ENCODE results near the gene PRPF40B. TPM values are rescaled to one million over a fixed set of nuclear protein-coding genes. Genes with fewer than 3 reads are reported as not detected.
"Not testable (repeated sequence)": the region's sequence is repeated elsewhere in the genome, so short reads cannot be mapped to it uniquely, and the experiment has no call there.

PRPF40B gene
- total RNA-seq, 1 donor from 2014 or later, result 16.1 TPM

DNA sequence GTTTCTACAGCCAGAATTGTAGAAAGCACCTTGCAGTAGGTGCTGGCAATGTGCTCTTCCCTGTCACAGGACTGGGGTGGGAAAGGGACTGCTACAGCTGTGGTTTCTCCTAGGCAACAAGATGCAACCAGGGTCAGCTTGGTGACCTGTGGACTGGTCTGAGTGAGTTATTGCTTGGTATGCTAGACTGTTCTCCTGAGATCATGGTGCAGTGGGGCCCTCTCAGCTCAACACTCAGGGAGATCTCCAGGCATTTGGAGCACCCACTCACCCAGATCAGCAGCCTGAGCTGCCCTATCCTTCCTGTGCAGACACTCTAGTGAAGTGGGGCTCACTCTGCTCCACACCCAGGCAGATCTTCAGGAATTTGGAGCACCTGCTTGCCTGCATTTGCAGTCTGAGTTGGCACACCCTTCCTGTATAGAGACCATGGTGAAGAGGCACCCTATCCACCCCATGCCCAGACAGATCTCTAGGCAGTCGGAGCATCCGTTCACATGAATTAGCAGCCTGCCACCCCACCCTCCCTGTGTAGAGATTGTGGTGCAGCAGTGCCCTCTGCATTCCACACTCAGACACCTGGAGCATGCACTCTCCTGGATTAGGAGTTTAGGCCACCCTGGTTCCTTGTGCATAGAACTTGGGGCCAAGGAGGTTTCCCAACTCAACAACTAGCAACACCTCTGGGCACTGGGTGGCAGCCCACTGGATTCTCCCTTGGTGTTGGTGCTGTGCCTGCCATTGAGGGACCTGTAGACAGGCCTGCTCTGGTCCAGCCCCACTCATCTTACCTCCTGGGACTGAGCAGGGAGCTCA is 14.1 kb upstream of the PRPF40B start:
- peak; percentile 47 for ATAC-seq

DNA sequence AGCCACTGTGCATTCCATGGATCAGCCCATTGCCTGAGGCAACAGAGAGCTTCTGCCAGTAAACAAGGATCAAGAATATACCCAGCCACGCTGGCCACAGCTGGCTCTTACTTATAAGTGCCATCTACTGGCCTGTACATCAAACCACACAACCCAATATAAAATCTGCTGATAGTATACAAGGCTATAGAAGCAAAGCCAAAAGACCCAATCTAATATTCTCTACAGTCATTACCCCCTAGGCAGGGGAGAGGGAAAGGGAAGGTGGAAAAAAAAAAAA is 13.5 kb upstream of the PRPF40B start:
- peak; percentile 48 for ATAC-seq

DNA sequence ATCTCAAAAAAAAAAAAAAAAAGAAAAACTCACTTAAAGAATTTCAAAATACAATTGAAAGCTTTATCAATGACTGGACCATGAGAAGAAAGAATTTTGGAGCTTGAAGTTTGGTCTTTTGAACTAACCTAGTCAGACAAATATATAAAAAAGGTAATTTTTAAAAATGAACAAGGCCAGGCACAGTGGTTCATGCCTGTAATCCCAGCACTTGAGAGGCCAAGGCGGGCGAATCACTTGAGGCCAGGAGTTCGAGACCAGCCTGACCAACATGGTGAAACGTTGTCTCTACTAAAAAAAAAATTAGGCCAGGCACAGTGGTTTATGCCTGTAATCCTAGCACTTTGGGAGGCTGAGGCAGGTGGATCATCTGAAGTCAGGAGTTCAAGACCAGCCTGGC is 12.6 kb upstream of the PRPF40B start:
- ATAC-seq, result not testable (repeated sequence)

DNA sequence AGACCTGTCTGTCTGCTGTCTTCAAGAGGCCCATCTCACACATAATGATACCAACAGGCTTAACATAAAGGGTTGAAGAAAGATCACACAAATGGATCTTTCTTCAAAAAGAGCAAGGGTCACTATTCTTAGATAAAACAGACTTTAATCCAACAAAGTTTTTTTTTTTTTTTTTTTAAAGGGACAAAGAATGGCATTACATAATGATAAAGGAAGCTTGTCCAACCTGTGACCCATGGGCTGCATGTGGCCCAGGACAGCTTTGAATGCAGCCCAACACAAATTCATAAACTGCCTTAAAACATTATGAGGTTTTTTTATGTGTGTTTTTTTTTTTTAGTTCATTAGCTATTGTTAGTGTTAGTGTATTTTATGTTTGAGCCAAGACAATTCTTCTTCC is 11.2 kb upstream of the PRPF40B start:
- no peak for ATAC-seq

DNA sequence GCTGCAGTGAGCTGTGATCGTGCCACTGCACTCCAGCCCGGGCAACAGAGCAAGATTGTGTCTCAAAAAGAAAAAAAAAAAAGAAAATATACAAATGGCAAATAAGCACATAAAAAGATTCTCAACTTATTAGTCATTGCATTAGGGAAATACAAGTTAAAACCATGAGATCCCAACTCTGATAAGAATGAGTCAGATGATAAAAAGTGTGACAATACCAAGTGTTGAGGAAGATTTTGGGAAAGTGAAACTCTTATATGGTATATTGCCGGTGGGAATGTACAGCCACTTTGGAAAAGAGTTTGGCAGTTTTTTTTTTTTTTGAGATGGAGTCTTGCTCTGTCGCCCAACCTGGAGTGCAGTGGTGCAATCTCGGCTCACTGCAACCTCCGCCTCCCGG is 7.6 kb upstream of the PRPF40B start:
- ATAC-seq, result no peak

DNA sequence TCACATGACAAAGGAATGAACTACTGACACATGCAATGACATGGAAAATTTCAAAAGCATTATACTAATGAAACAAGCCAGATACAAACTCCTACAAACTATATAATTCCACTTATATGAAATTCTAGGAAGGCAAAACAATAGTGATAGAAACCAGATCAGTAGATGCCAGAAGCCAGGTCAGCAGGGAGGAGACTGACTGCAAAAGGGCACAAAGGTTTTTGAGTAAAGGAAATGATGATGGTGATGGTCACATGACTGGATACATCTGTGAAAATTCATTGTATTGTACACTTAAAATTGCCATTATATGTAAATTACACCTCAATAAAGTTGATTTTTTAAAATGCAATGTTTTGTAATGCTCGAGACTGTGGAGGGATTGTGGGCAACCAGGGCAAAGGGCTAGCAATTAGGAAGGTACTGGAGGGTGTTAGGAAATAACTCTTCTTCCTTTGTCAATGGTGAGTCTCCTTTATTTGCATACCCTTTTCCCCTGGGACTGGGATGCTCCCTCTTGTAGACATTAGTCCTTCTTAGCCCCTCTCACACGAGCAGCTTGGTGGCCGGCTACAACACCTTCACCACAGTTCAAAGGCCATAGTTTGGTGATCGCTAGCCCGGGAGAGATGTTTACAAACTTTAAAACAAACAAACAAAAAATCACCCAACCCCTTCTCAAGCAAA is 6.7 kb upstream of the PRPF40B start:
- ATAC-seq, result no peak

DNA sequence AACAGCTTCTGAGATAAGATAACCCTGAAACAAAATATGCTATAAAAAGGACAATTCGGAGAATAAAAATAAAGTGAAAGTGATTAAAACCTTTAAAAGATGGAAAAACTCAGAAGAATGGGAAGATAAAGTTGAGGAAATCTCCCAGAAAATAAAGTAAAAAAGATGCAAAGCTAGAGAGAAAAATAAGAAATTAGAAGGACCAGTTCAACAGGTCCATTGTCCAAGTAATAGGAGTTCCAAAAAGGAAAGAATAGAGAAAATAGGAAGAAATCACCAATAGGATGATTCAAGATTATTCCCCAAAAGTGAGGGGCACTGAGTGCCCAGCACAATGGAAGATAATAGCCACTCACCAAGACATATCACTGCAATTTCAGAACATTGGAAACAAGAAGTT is 4.8 kb upstream of the PRPF40B start:
- ATAC-seq, result no peak

DNA sequence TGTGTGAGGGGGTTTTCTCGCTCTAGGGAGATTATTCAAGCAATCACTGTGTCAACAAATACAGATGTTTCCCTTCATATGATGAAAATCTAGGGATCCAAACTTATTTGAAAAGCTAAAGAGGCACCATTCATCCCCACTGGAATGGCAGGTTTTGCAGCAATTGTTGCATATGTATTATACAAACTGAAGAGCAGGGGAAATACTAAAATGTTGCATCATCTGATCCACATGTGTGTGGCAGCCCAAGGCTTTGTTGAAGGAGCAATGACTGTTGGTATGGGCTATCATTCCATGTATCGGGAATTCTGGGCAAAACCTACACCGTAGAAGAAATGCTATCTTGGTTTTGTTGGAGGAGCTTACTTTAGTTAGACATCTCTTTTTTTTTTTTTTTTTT is 4.1 kb upstream of the PRPF40B start:
- ATAC-seq, result no peak

DNA sequence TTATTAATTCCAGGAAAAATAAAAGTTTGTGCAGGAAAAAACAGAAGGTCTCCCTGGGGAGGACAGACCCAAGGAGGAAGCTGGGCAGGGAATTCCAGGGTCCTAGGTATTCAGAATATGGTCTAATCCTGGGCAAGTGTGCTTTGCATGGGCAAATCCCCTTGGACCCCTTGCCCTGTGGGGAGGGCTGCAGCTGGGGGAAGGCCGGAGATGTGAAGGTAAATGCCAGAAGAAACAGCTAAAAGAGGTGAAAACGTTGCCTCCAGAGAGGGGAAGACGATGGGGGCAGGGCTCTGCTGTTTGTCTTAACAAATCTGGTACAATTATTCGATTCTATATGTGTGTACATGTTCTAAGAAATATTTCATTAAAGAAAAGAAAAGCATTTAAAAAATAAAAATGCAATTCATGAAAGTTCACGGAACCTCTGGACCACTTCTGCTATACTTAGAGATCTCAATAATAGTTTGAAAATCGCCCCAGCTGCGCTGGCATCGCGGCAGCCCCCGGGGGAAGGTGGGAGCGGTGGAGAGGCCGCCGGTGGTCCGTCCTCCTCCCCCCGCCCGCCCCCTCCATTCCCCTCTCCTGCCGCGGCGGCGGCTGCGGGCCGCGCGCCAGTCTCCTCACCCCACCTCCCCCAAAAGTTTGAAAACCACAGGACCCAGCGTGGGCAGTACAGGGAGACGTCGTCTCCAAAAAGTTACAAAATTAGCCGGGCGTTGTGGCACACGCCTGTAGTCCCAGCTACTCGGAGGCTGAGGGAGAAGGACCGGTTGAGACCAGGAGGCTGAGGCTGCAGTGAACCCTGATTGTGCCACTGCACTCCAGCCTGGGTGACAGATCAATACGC is 1.5 kb upstream of the PRPF40B start:
- no peak for ATAC-seq

DNA sequence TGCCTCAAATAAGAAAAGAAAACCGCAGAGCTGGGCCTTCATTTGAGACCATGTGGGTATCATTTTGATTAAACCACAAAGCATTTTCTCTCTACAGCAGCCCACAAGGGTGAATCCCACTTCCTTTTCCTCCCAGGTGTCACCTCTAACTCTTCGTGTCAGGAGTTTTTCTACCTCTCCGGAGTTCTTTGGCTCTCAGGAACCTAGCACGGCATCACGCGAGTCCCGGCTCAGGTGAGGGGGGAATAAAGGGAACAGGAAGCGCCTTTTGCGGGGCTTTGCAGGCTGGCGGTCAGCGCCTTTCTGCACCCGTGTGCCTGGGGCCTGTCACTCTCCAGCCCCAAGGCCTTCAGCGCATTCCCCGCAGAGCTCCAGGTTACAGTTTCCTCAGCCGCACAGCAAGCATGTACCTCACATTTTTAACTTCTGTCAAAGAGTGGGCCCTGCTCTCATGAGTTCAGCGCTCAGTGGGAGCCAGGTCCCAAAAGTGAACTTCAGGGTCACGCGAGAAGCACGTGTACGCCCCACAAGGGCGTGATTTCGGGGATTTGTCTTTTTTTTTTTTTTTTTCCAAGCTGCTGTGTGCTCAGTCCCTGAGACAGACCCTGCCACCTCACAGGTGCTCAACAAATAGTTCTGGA is 740 bp upstream of the PRPF40B start:
- ATAC-seq, result peak; percentile 30

DNA sequence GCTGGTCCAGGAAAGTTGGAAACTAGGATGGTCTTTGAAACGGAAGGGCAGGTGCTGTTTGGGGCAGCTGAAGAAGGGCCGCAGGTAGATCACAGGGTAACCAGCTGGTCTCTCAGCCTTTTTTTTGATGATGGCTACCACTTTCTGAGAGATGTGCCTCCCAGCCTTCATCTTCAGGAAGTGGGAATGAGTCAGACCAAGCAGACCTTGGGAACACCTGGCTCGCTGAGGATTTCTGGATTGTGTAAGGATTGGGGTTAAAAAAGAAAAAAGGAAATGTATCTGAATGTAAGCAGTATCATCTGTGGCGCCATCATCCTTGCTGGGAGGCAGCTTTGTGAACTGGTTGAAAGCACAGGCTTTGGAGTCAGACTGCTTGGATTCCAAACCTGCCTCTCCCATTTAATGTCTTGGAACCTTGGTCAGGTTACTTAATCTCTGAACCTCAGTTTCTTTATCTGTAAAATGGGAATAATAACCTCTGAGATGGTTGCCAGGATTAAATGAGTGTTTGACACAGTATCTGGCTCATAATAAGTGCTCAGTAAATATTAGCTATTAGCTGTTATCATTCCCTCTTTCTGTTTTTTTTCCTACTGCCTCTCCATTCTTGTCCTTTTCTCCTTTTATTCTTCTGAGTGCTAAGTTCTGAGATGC is 1.7 kb downstream of the PRPF40B start:
- peak; percentile 4 for ATAC-seq

DNA sequence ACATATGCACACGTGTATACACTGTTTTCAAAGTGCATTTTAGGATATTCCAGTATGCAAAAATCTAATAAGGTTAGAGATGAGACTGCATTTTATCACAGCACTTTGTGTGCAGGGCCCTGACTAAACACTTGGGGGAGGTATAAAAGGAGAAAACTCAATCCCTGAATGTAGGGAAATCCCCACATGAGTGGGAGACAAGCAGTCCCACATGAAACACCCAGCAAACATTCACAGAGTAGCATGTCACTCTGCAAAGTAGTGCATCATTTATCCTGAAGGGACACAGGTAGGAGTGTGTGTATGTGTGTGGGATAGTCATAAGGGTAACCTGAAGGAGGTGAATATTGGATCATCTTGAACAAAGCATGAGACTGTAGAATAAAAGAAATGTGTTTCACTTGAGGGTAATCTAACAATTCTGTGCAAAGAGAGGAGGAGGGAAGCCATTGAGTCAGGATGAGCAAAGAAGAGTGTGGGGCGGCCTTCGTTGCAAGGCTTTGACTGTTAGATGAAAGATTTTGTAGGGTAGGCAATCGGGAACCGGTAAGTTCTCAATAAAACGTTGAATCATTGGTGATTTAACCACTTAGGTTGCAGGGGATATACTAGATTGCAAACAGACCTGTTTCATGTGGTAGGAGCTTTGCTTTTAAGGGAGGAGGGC is 2.9 kb downstream of the PRPF40B start:
- no peak for ATAC-seq

DNA sequence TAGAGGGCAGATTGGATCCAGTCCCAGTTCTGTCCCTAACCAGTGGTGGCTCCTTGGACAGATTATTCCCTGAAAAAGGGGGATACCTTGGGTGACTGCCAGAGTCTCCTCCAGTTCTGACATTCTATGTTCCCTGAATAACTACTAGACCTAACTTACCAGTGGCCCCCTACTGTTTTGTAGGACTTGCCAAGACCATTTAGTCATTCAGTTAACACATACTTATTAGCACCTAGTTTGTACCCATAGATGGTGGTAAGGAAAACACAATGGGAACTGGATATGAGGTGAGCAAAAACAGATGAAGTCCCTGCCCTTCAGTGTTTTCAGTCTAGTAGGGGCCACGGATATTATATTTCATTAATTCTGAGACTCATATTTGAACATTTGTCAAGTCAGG is 3.5 kb downstream of the PRPF40B start:
- no peak for ATAC-seq

DNA sequence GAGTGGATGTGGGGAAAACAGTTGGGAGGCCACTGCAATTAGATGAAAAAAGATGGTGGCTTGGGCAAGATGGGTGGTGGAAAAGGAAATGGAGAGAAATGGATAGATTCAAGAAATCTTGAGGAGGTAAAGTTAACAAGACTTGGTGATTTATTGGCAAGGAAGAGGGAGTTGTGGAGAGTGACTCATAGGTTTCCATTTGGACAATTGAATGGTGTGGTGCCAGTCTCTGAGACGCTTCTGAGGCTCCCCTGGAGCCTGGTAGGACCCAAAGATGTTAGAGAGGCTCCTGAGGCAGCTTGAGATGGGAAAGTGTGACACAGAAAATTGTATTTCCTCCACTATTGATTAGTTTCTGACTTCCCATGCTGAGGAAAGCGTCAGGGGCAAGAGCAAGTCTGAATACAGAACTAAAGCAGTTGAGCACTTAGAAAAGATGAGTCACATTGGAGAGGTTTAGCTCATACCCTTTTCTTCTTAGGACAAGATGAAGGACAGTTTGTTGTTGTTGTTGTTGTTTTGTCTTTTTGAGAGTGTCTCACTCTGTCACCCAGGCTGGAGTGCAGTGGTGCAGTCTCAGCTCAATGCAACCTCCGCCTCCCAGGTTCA is 4.5 kb downstream of the PRPF40B start:
- no peak for ATAC-seq

DNA sequence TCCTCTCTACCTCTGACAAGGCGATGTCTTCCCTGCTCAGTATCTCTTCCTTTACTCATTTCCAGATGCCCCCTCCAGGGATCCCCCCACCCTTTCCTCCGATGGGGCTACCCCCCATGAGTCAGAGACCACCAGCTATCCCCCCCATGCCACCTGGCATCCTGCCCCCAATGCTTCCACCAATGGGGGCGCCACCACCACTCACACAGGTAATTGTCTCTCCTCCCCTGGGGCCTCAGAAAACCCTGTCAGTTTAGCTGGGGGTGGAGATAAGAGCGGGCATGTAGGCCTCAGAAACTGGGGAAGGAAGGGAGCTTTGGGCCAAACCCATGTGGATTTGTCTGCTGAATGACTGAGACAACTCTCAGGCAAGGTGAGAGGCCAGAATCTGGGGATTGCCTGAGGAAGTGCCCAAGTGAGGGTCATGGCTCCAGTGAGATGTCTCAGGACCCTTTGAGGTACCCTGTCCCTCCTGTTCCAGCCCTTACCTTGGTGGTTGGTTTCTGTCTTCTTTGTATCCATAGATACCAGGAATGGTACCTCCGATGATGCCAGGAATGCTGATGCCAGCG is 8.1 kb downstream of the PRPF40B start:
- no peak for ATAC-seq

DNA sequence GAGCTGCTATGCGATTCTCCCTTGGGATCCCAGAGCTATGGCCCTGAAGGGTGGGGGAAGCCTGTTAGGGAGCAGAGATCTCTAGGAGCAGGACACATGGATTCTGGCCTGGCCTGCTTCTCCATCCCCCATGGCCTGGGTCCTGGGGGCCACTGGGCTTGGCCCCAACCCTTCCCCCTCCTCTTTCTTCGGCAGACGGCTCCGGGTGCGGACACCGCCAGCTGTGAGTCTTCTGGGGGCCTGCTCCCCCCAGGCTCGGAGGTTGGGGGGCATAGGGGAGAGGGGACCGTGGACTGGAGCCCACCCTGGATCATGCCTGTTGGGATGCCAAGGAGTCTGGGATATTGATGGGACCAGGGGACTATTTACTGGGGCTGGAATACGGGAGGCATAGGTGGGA is 9.0 kb downstream of the PRPF40B start:
- no peak for ATAC-seq

DNA sequence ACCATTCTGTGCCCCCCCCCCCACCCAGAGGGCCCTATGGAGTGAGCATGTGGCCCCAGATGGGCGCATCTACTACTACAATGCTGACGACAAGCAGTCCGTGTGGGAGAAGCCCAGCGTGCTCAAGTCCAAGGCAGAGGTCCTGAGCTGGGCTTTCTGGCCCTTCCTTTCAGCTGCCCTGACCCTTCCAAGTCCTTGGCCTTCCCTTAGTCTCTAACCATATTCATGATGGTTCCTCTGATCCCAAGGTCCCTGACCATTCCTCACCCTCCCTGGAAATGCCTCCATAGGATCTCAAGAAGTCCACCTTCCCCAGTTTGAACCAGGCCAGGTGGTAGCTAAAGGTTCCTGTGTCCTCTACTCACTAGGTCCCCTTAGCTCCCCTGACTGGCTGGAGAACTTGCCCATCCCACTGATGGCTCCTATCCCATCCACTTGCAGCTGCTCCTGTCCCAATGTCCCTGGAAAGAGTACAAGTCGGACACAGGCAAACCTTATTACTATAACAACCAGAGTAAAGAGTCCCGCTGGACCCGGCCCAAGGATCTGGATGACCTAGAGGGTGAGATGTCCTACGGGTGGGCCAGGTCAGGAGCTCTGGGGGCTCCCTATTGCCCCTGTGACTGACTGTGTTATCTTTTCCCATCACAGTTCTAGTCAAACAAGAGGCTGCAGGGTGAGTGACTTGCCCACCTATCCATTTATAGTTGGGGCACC is 9.8 kb downstream of the PRPF40B start:
- no peak for ATAC-seq

DNA sequence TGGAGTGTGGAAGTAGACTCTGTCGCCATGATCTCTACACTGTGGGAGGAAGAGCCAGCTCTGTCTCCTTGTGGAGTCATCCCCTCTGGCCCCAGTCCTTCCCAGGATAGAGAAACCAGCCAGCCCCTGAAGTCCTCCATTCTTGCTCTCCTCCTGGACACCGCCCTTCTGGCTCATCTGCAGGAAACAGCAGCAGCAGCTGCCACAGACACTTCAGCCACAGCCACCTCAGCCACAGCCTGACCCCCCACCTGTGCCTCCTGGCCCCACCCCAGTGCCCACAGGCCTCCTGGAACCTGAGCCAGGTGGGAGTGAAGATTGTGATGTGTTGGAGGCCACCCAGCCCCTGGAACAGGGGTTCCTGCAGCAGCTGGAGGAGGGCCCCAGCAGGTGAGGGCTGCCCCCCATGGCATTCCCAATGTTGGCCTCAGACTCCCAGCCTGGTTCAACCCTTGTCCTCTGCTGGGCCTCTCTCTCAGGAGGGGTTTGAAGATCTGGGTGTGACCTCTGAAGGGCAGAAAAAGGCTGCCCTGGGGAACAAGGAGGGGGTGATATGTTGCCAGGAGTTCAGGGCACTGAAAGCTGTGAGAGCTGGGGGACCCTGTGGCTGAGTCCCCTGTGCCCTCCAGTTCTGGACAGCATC is 10.5 kb downstream of the PRPF40B start:
- ATAC-seq, result no peak

DNA sequence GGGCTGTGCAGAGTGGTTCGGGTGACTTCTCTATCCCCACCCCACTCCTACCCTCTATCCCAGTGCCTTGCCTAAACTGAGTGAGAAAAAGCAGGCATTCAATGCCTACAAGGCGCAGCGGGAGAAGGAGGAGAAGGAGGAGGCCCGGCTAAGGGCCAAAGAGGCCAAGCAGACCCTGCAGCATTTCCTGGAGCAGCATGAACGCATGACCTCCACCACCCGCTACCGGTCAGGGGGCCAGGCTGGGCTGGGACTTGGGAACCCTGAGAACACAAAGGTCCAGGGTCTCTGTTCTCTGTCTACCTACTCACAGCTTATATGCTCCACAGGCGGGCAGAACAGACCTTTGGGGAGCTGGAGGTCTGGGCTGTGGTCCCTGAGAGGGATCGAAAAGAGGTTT is 11.7 kb downstream of the PRPF40B start:
- ATAC-seq, result no peak

DNA sequence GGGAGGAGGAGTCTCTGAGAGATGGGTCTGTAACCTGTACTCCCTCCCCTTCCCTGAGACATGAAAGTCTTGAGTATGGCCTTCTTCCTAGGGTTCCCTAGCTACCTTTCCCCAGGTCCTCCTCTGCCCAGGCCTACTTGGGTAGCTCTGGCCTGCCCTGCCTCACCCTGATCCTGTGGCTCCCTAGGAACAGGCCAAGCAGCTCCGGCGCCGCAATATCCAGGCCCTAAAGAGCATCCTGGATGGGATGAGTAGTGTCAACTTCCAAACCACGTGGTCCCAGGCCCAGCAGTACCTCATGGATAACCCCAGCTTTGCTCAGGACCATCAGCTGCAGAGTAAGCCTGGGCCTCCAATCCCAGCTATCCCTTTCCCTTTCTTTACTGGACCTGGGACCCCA is 12.3 kb downstream of the PRPF40B start:
- no peak for ATAC-seq
